Ovary (tissue), 9 donors: ENCODE results near the gene ETS1. TPM values are rescaled to one million over a fixed set of nuclear protein-coding genes. Genes with fewer than 3 reads are reported as not detected.
A peak's percentile ranks its signal among the peaks of the same experiment; 100 is the strongest.
"Not testable (repeated sequence)": the region's sequence is repeated elsewhere in the genome, so short reads cannot be mapped to it uniquely, and the experiment has no call there.

Source experiments
- DNase-seq, 5 donors: peaks; one replicate each; pipeline ENCODE4 v3.0.0-alpha.2; 2019 to 2020
- H3K27ac ChIP-seq, 2 donors: fragments of 200-600 bp; one replicate each; pipeline versions ENCODE4 v1.5.1 to v1.8.0; 2019 to 2022
- H3K27me3 ChIP-seq: fragments of 200-600 bp; one replicate; pipeline ENCODE4 v1.8.0; 2022
- H3K36me3 ChIP-seq: fragments of 200-600 bp; sonication (generic); one replicate; pipeline ENCODE4 v1.5.1; 2019
- H3K4me1 ChIP-seq: one replicate; pipeline ENCODE4 v1.8.1; 2013; ENCODE audit warnings: mild to moderate bottlenecking, moderate library complexity; ENCODE audit not compliant: insufficient read depth
- H3K4me3 ChIP-seq: fragments of 200-600 bp; sonication (generic); one replicate; pipeline ENCODE4 v1.5.1; 2017
- H3K9me3 ChIP-seq, 2 donors: fragments of 200-600 bp in 1 of 2; sonication (generic) in 1 of 2; one replicate each; pipeline versions ENCODE4 v1.5.1 to v1.8.1; 2013 to 2019; ENCODE audit warnings: mild to moderate bottlenecking in 1 of 2, moderate library complexity in 1 of 2
- EP300 ChIP-seq: sonication (generic); formaldehyde crosslinking; IDR thresholded peaks from one replicate; pipeline ENCODE4 v1.6.1; 2017; ENCODE audit warnings: antibody characterized with exemption
- POLR2A ChIP-seq: fragments of 450-650 bp; IDR thresholded peaks from one replicate; pipeline ENCODE4 v1.6.1; 2017; ENCODE audit warnings: antibody characterized with exemption, mild to moderate bottlenecking, moderate library complexity
- WGBS, 3 donors: extraction: QIAGEN DNeasy Blood & Tissue Kit in 1 of 3; methylation state at CpG; one replicate each; pipeline versions ENCODE4 v1.1.5 to v1.1.7; 2013 to 2017; 5-methylcytosine and 5-hydroxymethylcytosine counted together
- intact Hi-C, 4 donors: fragments of 100-400 bp; cut with DNase I; formaldehyde crosslinking; loops; one replicate each; pipeline versions ENCODE4 v1.11.0 to v1.15.1; 2022 to 2023
- polyA plus RNA-seq, 2 donors: library from polyadenylated mRNA; stranded (reverse); fragments of 200-250 nt in 1 of 2; fragments of 350-450 nt in 1 of 2; fragmentation: Illumina TruSeq in 1 of 2; extraction: RNeasy Lipid Tissue Mini Kit (QIAGEN cat#74804) in 1 of 2; gene quantifications; one replicate each; pipeline ENCODE4 v1.2.3, GENCODE V29; 2013 to 2014
- total RNA-seq, 7 donors: library from RNA; depleted of rRNA in 2 of 7; stranded (reverse); fragments of >200 nt in 2 of 7; fragmentation: NEBNext Ultra II Directional in 3 of 7; extraction: Animal tissue kit (Norgen Biotek cat#: 25700) in 3 of 7; gene quantifications; one replicate each; pipeline versions ENCODE4 v1.1.0 to v1.2.4, GENCODE V29; 2016 to 2023
- TF ChIP-seq, protein P1 (sequence below), 3 donors: fragments of 450-650 bp in 2 of 3; fragments of 200-600 bp in 1 of 3; IDR thresholded peaks; one replicate each; pipeline versions ENCODE4 v1.5.1 to v1.8.0; 2016 to 2022; ENCODE audit warnings: antibody characterized with exemption in 3 of 3, mild to moderate bottlenecking in 1 of 3
- donor health status: DM: no; HTN: no; CAD: no; lungs with moderate emphysema.
- donor health status: DM: no; HTN: no; CAD: no.
- donor health status: Bipolar disorder and iron deficiency.
- donor health status: DM: yes; HTN: yes; CAD: no.
- donor health status: DM: no; HTN: no; CAD: no.
- donor health status: DM: yes; HTN: yes; CAD: no.

The ETS1 gene
- total and polyA plus RNA-seq, 9 donors: 24.4 to 68.0 (median 40.4) TPM

GRCh38 chr11:128455766-128456165, 131.6 kb downstream of the ETS1 start:
- Histone ChIP-seq H3K4me1 (peaks cover 10% of the 10 kb centered on the region), H3K36me3 (no peaks in the 10 kb centered on the region), H3K27ac (no peak overlapping the region), H3K27me3 (no peaks in the 10 kb centered on the region), H3K4me3 (no peak overlapping the region), H3K9me3 (no peaks in the 10 kb centered on the region)
- intact Hi-C loops: no loop called here
- TF ChIP-seq EP300: no peak
- TF ChIP-seq POLR2A: no peak
- TF ChIP-seq, protein P1, sequence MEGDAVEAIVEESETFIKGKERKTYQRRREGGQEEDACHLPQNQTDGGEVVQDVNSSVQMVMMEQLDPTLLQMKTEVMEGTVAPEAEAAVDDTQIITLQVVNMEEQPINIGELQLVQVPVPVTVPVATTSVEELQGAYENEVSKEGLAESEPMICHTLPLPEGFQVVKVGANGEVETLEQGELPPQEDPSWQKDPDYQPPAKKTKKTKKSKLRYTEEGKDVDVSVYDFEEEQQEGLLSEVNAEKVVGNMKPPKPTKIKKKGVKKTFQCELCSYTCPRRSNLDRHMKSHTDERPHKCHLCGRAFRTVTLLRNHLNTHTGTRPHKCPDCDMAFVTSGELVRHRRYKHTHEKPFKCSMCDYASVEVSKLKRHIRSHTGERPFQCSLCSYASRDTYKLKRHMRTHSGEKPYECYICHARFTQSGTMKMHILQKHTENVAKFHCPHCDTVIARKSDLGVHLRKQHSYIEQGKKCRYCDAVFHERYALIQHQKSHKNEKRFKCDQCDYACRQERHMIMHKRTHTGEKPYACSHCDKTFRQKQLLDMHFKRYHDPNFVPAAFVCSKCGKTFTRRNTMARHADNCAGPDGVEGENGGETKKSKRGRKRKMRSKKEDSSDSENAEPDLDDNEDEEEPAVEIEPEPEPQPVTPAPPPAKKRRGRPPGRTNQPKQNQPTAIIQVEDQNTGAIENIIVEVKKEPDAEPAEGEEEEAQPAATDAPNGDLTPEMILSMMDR (IDR thresholded peaks at IDR 0.05): no peak
- WGBS, 3 donors: 80 to 92% (median 87%) methylated on average over 5 of the region's 5 CpGs
- DNase-seq: no peak

DNA sequence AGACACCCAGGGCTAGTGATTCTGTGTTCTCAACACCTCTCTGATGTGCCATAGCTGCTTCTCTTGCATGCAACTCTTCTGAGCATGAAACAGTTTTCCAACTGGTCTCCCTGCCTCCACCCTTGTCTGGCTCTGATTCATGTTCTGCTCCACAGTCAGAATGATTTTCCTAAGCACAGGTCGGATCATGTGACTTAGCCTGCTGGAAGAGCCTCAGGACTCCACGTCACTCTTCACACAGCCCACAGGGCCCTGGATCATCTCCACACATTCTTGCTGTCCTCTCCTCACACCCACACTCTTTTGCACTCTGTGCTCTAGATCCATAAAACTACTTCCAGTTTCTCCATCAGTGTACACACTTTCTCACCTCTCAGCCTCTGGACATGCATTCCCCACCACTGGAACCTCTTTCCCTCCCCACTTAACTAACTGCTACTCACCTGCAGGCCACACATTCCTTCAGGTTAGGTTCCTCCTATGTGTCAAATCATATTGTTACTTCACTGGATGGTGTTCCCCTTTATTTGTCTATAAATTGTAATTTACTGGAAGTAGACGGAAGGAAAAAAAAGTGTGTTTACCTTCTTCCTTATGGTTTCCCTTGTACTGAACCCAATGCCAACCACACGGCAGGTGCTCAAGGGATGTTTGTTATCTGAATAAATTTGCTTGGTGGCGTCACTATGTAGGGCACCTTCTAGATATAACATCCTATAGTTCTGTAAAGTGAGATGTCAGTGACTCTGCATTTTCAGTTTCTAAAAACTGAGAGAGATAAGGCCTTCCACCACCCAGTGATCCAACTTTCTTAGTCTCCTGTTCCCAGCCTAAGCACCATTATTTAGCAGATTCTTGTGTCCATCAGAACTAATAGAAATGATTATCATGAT, 133.7 kb downstream of the ETS1 start:
- intact Hi-C loops: no loop called here
- Histone ChIP-seq H3K4me3 (no peak overlapping the region), H3K9me3 (no peaks in the 10 kb centered on the region), H3K27ac (no peak overlapping the region), H3K27me3 (no peaks in the 10 kb centered on the region), H3K36me3 (no peaks in the 10 kb centered on the region), H3K4me1 (peaks cover 10% of the 10 kb centered on the region)
- TF ChIP-seq, protein P1 (IDR thresholded peaks at IDR 0.05): no peak
- TF ChIP-seq EP300: no peak
- TF ChIP-seq POLR2A: no peak
- WGBS, 3 donors: 62 to 68% (median 66%) methylated on average over 5 of the region's 5 CpGs
- peak; percentile 64 to 79 (median 68) for DNase-seq

GRCh38 chr11:128451652-128452470, 135.5 kb downstream of the ETS1 start:
- Histone ChIP-seq H3K27ac (peak overlapping the region; percentile 39 to 79), H3K9me3 (no peaks in the 10 kb centered on the region), H3K36me3 (no peaks in the 10 kb centered on the region), H3K4me1 (peaks cover 10% of the 10 kb centered on the region), H3K4me3 (peak overlapping the region; percentile 22), H3K27me3 (no peaks in the 10 kb centered on the region)
- peak; percentile 50 to 76 (median 70) for DNase-seq
- intact Hi-C loops: no loop called here
- no peak for TF ChIP-seq POLR2A
- TF ChIP-seq, protein P1 (IDR thresholded peaks at IDR 0.05): no peak
- TF ChIP-seq EP300: no peak
- WGBS, 3 donors: 20 to 49% (median 42%) methylated on average over 26 of the region's 26 CpGs

DNA sequence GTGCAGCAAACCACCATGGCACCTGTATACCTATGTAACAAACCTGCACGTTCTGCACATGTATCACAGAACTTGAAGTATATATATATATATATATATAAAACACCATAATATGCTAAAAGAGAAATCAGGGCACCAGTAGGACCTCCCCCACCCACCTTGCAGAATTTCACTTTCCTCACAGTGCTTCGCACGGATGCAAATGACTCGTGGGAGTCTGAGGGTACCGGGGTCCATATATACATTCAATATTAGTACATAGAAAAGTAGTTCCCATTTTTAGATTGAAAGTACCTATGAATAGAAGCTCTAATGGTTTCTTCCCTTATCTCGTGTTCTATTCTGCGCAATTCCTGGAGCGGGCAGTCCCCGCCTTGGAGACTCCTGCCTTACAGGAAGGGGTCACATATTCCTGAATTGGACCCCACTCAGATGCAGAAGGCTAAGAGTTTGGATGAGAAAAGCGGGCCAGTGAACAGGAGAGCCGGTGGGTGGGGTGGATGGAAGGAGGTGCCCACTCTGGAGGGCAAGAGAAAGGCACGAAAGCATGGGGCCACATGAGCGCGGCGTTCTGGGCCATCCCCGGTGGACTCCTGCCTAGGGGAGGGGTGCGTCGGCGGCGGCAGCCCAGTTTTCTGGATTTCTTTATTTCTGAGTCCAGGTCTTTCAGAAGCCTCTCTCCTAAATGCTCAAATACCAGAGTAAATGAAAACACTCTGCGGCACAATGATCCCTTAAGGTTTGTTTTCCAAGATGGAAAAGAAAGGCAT, 136.3 kb downstream of the ETS1 start:
- Histone ChIP-seq H3K9me3 (no peaks in the 10 kb centered on the region), H3K27ac (peak overlapping the region; percentile 39 to 79), H3K27me3 (no peaks in the 10 kb centered on the region), H3K36me3 (no peaks in the 10 kb centered on the region), H3K4me1 (peaks cover 10% of the 10 kb centered on the region), H3K4me3 (peak overlapping the region; percentile 22)
- TF ChIP-seq POLR2A: no peak
- TF ChIP-seq EP300: no peak
- TF ChIP-seq, protein P1 (IDR thresholded peaks at IDR 0.05): no peak
- 54 to 78% (median 66%) methylated on average over 21 of the region's 21 CpGs for WGBS, 3 donors
- intact Hi-C loops: no loop called here
- DNase-seq: peak in 1 of 5 donors; percentile 29

DNA sequence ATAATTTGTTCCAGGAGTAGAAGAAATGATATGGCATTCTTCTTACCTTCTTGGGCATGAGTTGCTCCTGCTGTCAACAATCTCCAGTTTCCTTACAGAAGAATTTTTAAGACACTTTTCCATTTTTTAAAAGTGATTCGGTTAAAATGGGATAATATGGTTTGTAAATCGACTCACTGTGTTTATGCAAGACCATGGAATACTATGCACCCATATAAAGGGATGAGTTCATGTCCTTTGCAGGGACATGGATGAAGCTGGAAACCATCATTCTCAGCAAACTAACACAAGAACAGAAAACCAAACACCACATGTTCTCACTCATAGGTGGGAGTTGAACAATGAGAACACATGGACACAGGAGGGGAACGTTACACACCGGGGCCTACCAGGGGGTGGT, 136.9 kb downstream of the ETS1 start:
- H3K27ac ChIP-seq, H3K9me3 ChIP-seq, H3K27me3 ChIP-seq, H3K36me3 ChIP-seq, DNase-seq, intact Hi-C loops, H3K4me3 ChIP-seq: not testable (repeated sequence)
- 78 to 88% (median 87%) methylated on average over 4 of the region's 4 CpGs for WGBS, 3 donors
- H3K4me1 ChIP-seq: peaks cover 10% of the 10 kb centered on the region
